Astrocyte (in vitro differentiated cells and primary cell): ENCODE measurements around the gene MAK. TPM values are rescaled to one million over a fixed set of nuclear protein-coding genes. Genes with fewer than 3 reads are reported as not detected.

Source experiments
- DNase-seq: peaks from one replicate; pipeline ENCODE4 v3.0.0-alpha.2; 2010; ENCODE audit warnings: low read depth
- FAIRE-seq: peaks from 2 replicates; lab custom pipeline; 2011; peaks lifted over from hg19 to GRCh38; lab: Jason Lieb, UNC
- H2AFZ ChIP-seq: 2 replicates; pipeline ENCODE4 v1.6.0; 2012; ENCODE audit warnings: low read depth, low read length, inconsistent platforms
- H3K27ac ChIP-seq: 2 replicates; pipeline ENCODE4 v1.5.1; 2011; ENCODE audit warnings: low read depth, low read length, inconsistent platforms
- H3K27me3 ChIP-seq: 2 replicates; pipeline ENCODE4 v1.6.0; 2011; ENCODE audit warnings: low read length, inconsistent platforms; ENCODE audit not compliant: insufficient read depth
- H3K36me3 ChIP-seq: 2 replicates; pipeline ENCODE4 v1.5.1; 2011; ENCODE audit warnings: low read length, inconsistent platforms; ENCODE audit not compliant: insufficient read depth
- H3K4me1 ChIP-seq: 2 replicates; pipeline ENCODE4 v1.5.1; 2011; ENCODE audit warnings: low read length, inconsistent platforms; ENCODE audit not compliant: insufficient read depth
- H3K4me2 ChIP-seq: 2 replicates; pipeline ENCODE4 v1.6.0; 2012; ENCODE audit warnings: low read length, inconsistent platforms
- H3K4me3 ChIP-seq: 2 replicates; pipeline ENCODE4 v1.5.1; 2011; ENCODE audit warnings: low read depth, mild to moderate bottlenecking, low read length, inconsistent platforms; ENCODE audit not compliant: insufficient read depth
- H3K79me2 ChIP-seq: 2 replicates; pipeline ENCODE4 v1.6.0; 2012; ENCODE audit warnings: mild to moderate bottlenecking, low read length, inconsistent platforms; ENCODE audit not compliant: insufficient read depth
- H3K9ac ChIP-seq: 2 replicates; pipeline ENCODE4 v1.6.0; 2012; ENCODE audit warnings: mild to moderate bottlenecking, low read length, inconsistent platforms
- H3K9me3 ChIP-seq: 2 replicates; pipeline ENCODE4 v1.5.1; 2012; ENCODE audit warnings: low read depth, mild to moderate bottlenecking, low read length, inconsistent platforms; ENCODE audit not compliant: insufficient read depth
- H4K20me1 ChIP-seq: 2 replicates; pipeline ENCODE4 v1.6.0; 2012; ENCODE audit warnings: low read length, inconsistent platforms; ENCODE audit not compliant: insufficient read depth
- H3K27ac Mint-ChIP-seq: one replicate; pipeline ENCODE4 v1.8.0; 2021; ENCODE audit warnings: mild to moderate bottlenecking, mixed read lengths; ENCODE audit not compliant: unreplicated experiment
- H3K27me3 Mint-ChIP-seq: one replicate; pipeline ENCODE4 v1.8.0; 2021; ENCODE audit warnings: low read depth, mixed read lengths; ENCODE audit not compliant: unreplicated experiment
- H3K36me3 Mint-ChIP-seq: one replicate; pipeline ENCODE4 v1.8.0; 2021; ENCODE audit warnings: low read depth, mixed read lengths; ENCODE audit not compliant: unreplicated experiment
- H3K4me1 Mint-ChIP-seq: one replicate; pipeline ENCODE4 v1.8.0; 2021; ENCODE audit warnings: low read depth, mixed read lengths; ENCODE audit not compliant: unreplicated experiment
- H3K4me3 Mint-ChIP-seq: one replicate; pipeline ENCODE4 v1.8.0; 2021; ENCODE audit warnings: mild to moderate bottlenecking, moderate library complexity, mixed read lengths; ENCODE audit not compliant: unreplicated experiment
- H3K9me3 Mint-ChIP-seq: one replicate; pipeline ENCODE4 v1.8.0; 2021; ENCODE audit warnings: mild to moderate bottlenecking, mixed read lengths; ENCODE audit not compliant: unreplicated experiment
- EZH2 ChIP-seq: IDR thresholded peaks from 2 replicates; pipeline ENCODE4 v1.6.1; 2012; ENCODE audit warnings: mild to moderate bottlenecking, low read length, inconsistent platforms; ENCODE audit not compliant: insufficient read depth
- total RNA-seq: library from RNA; stranded (reverse); gene quantifications from 2 replicates; pipeline ENCODE4 v1.2.1, GENCODE V29; 2021
- TF ChIP-seq, protein P1 (sequence below): IDR thresholded peaks from 2 replicates; pipeline ENCODE4 v1.5.1; 2011; ENCODE audit warnings: low read depth, mild to moderate bottlenecking, inconsistent platforms, low read length, moderate library complexity; ENCODE audit not compliant: insufficient read depth

Gene MAK
- total RNA-seq, 1 donor from 2014 or later = 0.05 TPM

DNA sequence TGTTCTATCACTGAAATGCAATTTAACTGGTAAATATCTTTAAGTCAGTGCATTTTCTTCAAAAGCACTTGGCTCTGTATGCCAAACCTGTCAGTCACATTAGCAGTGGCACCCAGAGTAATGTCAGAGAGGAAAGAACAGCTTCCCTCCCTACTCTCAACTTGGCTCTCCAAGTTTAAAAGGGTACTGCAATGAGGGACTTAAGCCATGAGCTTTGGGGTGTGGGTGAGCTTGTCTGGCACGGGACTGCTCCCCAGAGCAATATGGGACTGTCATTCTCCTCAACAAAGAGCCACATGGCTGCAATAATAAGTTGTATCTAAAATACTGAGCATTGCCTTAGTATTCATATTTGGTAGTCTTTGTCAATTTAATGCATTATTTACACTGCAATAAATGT is 39.5 kb upstream of the MAK start:
- DNase-seq = no peak
- Mint-ChIP-seq H3K27me3 (peaks cover 50% of the 10 kb centered on the region), H3K9me3 (peaks cover 2% of the 10 kb centered on the region), H3K4me3 (no peak overlapping the region), H3K36me3 (no peaks in the 10 kb centered on the region), H3K4me1 (no peaks in the 10 kb centered on the region), H3K27ac (no peak overlapping the region)
- Histone ChIP-seq H3K36me3 (no peaks in the 10 kb centered on the region), H3K79me2 (no peaks in the 10 kb centered on the region), H2AFZ (no peak overlapping the region), H3K4me3 (no peak overlapping the region), H3K9me3 (no peaks in the 10 kb centered on the region), H3K4me2 (no peak overlapping the region), H3K27ac (no peak overlapping the region), H3K4me1 (peaks cover 4% of the 10 kb centered on the region), H3K9ac (no peak overlapping the region), H4K20me1 (no peaks in the 10 kb centered on the region), H3K27me3 (peaks cover 41% of the 10 kb centered on the region)
- FAIRE-seq = no peak
- no peak for TF ChIP-seq EZH2
- TF ChIP-seq, protein P1, sequence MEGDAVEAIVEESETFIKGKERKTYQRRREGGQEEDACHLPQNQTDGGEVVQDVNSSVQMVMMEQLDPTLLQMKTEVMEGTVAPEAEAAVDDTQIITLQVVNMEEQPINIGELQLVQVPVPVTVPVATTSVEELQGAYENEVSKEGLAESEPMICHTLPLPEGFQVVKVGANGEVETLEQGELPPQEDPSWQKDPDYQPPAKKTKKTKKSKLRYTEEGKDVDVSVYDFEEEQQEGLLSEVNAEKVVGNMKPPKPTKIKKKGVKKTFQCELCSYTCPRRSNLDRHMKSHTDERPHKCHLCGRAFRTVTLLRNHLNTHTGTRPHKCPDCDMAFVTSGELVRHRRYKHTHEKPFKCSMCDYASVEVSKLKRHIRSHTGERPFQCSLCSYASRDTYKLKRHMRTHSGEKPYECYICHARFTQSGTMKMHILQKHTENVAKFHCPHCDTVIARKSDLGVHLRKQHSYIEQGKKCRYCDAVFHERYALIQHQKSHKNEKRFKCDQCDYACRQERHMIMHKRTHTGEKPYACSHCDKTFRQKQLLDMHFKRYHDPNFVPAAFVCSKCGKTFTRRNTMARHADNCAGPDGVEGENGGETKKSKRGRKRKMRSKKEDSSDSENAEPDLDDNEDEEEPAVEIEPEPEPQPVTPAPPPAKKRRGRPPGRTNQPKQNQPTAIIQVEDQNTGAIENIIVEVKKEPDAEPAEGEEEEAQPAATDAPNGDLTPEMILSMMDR = no peak

DNA sequence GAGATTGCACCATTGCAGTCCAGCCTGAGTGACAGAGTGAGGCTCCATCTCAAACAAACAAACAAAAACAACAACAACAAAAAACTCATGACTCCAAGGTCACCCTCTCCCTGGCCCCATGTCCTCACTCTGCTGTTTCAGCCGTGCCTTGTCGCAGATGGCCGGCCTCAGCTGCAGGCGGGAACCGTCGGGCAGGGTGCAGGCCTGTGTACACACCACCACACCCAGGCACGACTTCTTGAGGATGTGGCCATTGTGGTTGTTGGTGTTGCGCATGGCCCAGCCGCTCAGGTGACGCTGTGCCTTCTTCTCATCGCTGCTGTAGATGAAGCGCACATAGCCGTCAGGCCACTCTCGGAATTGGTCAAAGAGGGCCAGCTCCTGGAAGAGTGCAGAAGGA is 38.7 kb upstream of the MAK start:
- peaks cover 32% of the 10 kb centered on the region for H3K27me3 ChIP-seq
- no peak overlapping the region for H3K27ac ChIP-seq
- H3K27ac Mint-ChIP-seq = no peak overlapping the region
- H3K27me3 Mint-ChIP-seq = peaks cover 42% of the 10 kb centered on the region
- H3K9ac ChIP-seq = no peak overlapping the region
- H2AFZ ChIP-seq = no peak overlapping the region
- no peaks in the 10 kb centered on the region for H4K20me1 ChIP-seq
- peaks cover 2% of the 10 kb centered on the region for H3K9me3 Mint-ChIP-seq
- no peak overlapping the region for H3K4me3 ChIP-seq
- H3K9me3 ChIP-seq = no peaks in the 10 kb centered on the region
- FAIRE-seq (no peak), DNase-seq (no peak)
- H3K79me2 ChIP-seq = no peaks in the 10 kb centered on the region
- no peaks in the 10 kb centered on the region for H3K4me1 ChIP-seq
- no peak overlapping the region for H3K4me2 ChIP-seq
- no peak overlapping the region for H3K4me3 Mint-ChIP-seq
- no peaks in the 10 kb centered on the region for H3K36me3 Mint-ChIP-seq
- TF ChIP-seq, protein P1 = no peak
- TF ChIP-seq EZH2 = no peak
- H3K36me3 ChIP-seq = no peaks in the 10 kb centered on the region
- H3K4me1 Mint-ChIP-seq = no peaks in the 10 kb centered on the region

- peaks cover 24% of the 10 kb centered on the region for H3K27me3 Mint-ChIP-seq
- no peaks in the 10 kb centered on the region for H3K9me3 ChIP-seq
- DNase-seq (no peak), FAIRE-seq (no peak)
- H3K4me3 ChIP-seq = no peak overlapping the region
- H3K4me1 Mint-ChIP-seq = no peaks in the 10 kb centered on the region
- no peaks in the 10 kb centered on the region for H3K4me1 ChIP-seq
- H3K36me3 ChIP-seq = no peaks in the 10 kb centered on the region
- no peaks in the 10 kb centered on the region for H3K36me3 Mint-ChIP-seq
- TF ChIP-seq, protein P1 = no peak
- TF ChIP-seq EZH2 = no peak
- H3K9me3 Mint-ChIP-seq = no peaks in the 10 kb centered on the region
- H3K9ac ChIP-seq = no peak overlapping the region
- peaks cover 13% of the 10 kb centered on the region for H3K27me3 ChIP-seq
- no peak overlapping the region for H3K27ac Mint-ChIP-seq
- H4K20me1 ChIP-seq = no peaks in the 10 kb centered on the region
- H3K4me3 Mint-ChIP-seq = no peak overlapping the region
- H2AFZ ChIP-seq = no peak overlapping the region
- no peak overlapping the region for H3K4me2 ChIP-seq
- H3K79me2 ChIP-seq = no peaks in the 10 kb centered on the region
- no peak overlapping the region for H3K27ac ChIP-seq
Observed at GRCh38 chr6:10875026-10875425, 36.7 kb upstream of the MAK start.
